Measurements from ENCODE around the gene CMC1.

- TF ChIP-seq, protein P1, sequence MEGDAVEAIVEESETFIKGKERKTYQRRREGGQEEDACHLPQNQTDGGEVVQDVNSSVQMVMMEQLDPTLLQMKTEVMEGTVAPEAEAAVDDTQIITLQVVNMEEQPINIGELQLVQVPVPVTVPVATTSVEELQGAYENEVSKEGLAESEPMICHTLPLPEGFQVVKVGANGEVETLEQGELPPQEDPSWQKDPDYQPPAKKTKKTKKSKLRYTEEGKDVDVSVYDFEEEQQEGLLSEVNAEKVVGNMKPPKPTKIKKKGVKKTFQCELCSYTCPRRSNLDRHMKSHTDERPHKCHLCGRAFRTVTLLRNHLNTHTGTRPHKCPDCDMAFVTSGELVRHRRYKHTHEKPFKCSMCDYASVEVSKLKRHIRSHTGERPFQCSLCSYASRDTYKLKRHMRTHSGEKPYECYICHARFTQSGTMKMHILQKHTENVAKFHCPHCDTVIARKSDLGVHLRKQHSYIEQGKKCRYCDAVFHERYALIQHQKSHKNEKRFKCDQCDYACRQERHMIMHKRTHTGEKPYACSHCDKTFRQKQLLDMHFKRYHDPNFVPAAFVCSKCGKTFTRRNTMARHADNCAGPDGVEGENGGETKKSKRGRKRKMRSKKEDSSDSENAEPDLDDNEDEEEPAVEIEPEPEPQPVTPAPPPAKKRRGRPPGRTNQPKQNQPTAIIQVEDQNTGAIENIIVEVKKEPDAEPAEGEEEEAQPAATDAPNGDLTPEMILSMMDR (IDR thresholded peaks at IDR 0.05; ENCODE audit: poor library complexity): no peak
- no peak for TF ChIP-seq EZH2 (IDR thresholded peaks at IDR 0.05; ENCODE audit: borderline replicate concordance)
- no peak for TF ChIP-seq EZH2phosphoT487 (IDR thresholded peaks at IDR 0.05; ENCODE audit: low read depth, severe bottlenecking, unreplicated experiment)
These were observed 95.8 kb downstream of the CMC1 start for GRCh38 chr3:28337230-28337629.

Measured in hepatocyte (in vitro differentiated cells).